OCI-M2 (cell line): ENCODE results near the gene HDAC4.

Experiments
- DNase-seq: peaks from one replicate; lab custom pipeline; 2025; ENCODE audit not compliant: unreplicated experiment; lab: John Stamatoyannopoulos, UW

Gene HDAC4

GRCh38 chr2:239162141-239162821 lies 238.5 kb downstream of the HDAC4 start:
- no peak for DNase-seq

- no peak for DNase-seq
Observed at GRCh38 chr2:239161711-239162140, 239.1 kb downstream of the HDAC4 start.

- no peak for DNase-seq
Observed at GRCh38 chr2:239160226-239161143, 240.3 kb downstream of the HDAC4 start.

GRCh38 chr2:239159476-239159911 lies 241.3 kb downstream of the HDAC4 start:
- DNase-seq: no peak

DNA sequence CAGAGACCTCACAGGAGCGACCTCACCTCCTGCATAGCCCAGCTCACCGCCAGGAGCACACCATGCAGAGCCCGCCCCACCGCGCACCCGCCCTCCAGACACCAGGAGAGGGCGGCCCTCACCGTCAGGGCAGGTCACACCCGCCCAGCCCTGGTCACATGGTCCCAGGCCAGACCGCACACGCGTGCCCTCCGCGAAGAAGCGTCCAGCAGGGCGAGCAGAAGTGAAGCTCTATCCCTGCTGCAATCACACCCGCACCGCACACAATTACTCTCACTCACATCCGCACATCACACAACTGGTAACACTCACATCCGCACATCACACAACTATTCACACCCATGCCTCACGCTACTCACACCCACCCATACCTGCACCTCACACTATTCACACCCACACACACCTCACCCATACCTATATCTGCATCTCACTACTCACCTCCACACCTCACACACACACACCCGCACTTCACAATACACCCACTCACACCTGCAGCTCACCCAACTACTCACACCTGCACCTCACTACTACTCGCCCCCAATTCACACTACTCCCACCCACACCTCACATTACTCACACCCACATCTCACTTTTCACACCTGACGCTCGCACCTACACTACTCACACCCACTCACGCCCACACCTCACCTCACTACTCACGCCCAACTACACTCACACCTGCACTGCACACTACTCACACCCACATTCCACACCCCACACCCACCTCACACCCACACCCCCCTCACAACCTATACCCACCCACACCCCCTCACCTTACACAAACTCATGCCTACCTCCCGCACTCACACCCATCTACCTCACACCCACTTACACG lies 242.0 kb downstream of the HDAC4 start:
- DNase-seq: no peak

DNA sequence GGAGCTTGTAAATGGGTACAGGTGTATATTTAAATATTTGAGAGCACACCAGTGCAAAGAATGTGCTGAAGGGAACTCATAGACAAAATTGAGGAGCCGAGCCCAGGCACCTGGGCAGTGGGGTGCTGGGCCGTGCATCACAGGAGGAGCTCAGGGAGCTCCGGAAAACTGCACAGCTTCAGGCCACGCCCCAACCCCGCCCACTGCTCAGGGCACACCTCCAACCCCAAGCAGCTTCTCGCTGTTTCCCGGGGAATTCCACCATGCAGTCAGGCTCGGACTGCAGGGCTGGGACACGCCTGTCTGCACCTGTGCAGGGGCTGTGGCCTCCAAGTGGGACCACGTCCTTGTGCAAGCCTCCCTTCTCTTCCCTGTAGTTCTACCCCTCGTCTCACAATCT lies 243.0 kb downstream of the HDAC4 start:
- no peak for DNase-seq

GRCh38 chr2:239157269-239157668 lies 243.6 kb downstream of the HDAC4 start:
- no peak for DNase-seq

DNA sequence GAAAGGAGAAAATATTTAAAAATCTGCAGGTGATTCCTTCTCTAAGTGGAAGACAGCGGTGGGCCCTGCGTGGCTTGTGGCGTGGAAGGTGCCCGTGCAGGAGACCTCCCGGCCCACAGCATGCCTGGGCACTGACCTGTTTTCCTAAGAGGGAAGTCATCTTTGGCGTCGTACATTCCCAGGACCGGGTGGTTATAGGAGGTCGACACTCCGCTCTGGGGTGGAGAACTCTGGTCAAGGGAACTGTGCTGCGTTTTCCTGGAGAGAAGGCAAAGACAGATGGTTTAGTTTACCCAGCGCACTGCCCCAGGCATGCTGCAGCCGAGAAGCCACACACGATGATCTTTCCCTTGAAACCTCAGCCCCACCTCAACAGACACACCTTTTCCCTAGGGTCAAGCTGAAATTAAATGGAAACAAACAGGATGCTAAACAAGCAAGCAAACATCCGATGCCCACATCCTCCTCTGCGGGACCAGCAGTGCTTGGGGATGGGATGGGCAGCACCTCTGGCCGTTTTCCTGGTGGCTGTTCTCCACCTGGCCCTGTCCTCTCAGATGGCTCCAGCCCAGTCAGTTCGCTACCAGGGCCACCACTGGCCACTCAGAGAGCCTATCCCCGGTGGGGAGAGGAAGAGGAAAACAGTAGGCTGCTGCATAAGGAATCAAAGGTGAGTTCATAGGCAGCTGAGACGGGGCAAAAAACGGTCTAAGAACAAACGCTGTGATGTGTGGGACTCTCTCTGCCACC lies 244.1 kb downstream of the HDAC4 start:
- no peak for DNase-seq

DNA sequence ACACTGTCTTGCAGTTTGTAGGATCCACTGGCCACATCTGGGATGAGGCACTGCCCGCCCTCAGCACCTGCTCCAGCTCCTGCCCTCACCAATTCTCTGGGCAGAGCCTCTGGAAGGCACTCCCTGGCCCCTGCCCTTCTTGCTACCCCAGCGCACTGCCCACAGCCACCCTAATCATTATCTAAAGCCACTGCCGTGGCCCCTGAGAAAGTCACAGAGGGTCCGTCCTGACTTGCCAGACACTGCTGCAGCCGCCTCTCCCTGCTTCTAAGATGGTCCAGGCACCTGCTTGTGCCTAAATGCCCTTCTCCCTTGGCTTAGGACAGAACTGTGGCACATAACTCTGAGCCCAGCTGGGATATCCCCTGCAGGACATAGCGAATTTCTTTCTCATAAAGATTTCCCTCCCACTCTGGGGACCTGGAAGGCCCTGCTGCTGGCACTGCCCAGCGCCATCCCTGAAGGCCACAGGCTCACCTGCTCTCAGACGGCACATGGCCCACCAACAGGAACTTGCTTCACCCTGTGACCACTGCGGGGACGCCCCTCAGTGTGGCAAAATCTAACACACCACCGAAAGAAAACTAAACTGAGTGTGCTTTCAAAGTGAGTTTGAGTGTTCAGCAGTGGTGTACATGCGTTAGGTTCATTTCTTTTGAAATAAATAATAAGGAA lies 244.9 kb downstream of the HDAC4 start:
- no peak for DNase-seq

DNA sequence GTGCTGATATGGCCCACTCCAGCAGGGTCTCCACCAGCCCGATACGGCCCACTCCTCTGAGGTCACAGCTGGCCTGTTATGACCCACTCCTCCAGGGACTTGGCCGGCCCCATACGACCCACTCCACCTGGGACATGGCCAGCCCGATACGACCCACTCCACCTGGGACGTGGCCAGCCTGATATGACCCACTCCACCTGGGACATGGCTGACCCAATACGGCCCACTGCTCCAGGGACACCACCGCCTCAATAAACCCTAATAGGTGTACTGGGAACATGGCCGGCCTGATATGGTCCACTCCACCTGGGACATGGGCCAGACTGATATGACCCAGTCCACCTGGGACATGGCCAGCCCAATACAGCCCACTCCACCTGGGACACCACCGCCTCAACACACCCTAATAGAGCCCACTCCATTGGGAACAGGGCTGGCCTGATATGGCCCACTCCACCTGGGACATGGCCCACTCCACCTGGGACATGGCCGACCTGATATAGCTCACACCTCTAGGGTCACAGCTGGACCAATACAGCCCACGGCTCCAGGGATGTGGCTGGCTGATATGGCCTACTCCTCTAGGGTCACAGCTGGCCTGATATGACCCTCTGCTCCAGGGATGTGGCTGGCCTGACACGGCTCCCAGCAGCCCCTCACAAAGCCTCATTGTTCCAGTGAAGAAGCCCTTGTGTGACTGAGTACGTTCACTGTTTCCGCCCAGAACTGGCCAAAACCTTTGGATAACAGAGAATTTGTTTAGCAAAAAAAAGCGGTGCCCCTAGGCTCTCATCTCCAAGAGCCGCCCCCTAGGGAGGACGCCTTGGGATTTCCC lies 245.6 kb downstream of the HDAC4 start:
- no peak for DNase-seq

DNA sequence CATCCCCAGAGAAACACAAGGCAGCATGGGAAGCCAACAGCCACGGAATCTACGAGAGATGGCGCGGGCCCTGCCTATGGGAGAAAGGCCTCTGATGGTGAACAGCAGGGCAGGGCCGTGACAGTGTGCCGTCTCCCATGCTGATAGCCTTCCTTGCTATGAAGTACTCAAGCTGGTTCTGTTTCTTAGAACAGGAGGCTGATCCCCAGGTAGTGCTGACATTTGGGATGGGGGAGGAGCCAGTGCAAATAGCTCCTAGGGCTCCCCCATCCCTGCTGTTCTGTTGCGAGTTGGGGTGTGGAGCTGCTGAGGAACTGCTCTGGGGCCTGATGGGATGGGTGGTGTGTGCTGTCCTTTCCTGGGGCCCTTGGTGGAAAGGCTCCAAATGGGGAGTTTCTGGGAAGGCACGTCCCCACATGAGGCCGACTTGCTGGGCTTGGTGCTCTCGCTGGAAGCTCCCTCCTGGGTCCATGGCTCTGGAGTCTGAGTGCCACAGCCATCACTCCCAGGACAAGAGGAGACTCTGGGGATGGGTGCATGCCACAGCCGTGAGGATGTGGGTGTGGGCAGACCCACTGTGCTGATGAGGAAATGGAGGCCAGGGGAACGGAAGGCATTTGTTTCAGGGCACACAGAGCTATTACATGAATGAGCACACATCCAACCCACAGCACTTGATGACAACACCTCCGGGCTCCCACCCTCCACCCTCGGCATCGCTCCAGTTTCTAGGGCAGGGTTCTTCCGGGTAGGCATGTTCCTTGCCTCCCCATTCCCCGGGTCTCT lies 246.8 kb downstream of the HDAC4 start:
- no peak for DNase-seq

GRCh38 chr2:239152916-239153305 lies 247.9 kb downstream of the HDAC4 start:
- no peak for DNase-seq

DNA sequence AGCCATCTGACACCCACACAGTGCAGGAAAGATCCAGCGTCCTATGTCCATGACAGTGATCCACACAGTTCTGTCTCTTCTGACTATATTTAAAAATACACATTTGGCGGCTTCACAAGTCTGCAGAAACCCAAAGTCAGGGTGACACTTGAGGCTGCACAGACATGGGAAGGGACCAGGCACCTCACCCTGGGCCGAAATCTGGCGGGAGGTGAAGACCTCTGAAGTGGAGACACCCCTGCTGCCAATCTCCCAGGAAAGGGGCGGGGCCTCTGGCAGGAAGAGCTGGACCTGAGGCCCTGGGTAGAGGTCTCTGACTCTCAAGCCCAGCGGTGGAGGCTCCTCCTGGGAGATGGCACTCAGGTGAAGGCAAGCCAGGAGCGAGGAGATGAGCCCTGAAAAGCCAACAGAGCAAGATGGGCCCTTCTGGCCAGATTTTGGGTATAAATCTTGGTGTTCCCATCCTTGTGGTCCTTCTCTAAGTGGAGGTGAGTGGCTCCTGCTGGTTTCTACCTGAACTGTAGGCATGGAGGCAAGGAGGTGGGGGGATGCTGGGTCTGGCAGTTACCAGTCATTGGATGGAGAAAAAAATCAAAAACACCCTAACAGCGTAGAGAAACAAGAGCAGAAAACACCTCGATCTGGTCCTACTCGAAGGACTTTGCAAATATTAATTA lies 248.4 kb downstream of the HDAC4 start:
- DNase-seq: no peak

DNA sequence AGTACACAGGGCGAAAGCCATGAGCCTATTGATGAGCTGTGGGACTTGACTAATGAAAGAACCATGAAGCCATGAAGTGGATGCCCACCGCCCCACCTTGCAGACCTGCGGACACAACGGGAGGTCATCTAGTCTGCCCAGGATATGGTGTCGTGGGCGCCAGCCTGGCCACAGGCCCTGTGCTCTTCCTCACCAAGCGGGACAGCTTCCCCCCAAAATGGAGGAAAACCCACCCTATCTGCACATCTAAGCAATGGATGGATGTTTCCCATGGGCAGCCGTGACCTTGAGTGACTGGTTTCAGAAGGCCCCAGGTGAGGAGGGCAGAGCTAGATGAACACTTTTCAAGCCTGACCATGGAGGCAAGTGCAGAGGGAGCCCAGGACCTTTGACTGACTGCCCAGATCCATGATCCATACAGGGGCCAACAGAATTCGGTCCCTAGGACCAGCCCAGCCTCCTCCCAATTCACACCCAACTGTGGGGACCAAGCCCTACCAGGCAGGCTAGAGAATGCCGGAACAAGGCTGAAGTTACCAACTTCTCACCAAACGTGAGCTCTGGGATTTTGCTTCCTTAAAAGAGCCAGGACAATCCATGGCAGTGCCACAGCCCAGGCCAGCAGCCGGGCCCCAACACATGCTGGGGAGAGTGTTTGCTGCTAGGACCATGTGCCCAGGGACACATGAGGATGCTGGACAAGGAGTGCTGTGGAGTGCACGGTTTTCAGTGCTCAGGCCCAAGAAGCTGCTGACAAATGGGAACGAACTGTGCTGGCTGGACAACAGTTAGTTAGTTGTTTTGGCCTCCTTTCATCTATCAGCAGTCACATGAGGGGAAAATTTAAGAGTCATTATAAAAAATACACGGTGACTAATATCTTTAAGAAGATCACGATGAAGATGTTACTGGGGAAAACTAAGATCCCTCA lies 249.4 kb downstream of the HDAC4 start:
- no peak for DNase-seq

DNA sequence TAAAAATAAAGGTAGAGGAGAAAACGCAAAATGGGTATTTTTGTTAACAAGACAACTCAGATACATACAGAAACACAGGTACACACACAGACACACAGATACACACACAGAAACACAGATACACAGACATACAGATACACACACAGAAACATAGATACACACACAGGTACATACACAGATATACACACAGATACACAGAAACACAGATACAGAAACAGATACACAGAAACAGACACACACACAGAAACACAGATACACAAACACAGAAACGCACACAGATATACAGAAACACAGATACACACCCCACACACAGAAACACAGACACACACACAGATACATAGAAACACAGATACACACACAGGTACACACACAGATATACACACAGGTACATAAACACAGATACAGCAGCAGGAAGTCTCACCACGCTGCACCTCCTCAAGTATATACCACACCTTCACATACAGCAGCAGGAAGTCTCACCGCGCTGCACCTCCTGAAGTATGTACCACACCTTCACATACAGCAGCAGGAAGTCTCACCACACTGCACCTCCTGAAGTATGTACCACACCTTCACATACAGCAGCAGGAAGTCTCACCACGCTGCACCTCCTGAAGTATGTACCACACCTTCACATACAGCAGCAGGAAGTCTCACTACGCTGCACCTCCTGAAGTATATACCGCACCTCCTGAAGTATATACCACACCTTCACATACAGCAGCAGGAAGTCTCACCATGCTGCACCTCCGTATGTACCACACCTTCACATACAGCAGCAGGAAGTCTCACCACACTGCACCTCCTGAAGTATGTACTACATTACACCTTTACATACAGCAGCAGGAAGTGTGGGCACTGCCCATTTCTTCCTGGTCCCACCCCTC lies 250.5 kb downstream of the HDAC4 start:
- DNase-seq: no peak

DNA sequence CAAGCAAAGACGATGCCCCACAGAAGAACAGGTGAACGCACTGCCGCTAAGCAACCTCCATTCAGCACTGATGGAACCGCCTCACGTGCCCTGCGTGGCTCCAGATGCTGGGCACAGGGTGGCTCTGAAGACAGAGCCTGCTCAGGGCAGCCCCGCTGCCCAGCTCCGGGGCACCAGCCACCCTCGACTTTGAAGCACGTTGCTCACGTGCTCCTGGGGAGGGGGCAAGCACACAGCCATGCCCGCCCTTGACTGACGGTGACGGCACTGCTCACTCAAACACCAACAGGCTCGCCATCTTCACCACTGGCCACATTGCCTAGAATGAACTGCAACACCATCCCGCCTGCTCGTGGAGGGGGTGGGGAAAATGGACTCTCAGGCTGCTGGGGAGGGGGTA lies 251.3 kb downstream of the HDAC4 start:
- DNase-seq: no peak
